HG02759 (cell line): ENCODE measurements around the gene LRRC1.

ENCODE experiments used
- ATAC-seq: cut with Tn5 transposase; IDR thresholded peaks from one replicate; pipeline ENCODE4 v1.9.1; 2021; ENCODE audit warnings: mild to moderate bottlenecking, moderate library complexity; ENCODE audit not compliant: unreplicated experiment

Gene LRRC1

DNA sequence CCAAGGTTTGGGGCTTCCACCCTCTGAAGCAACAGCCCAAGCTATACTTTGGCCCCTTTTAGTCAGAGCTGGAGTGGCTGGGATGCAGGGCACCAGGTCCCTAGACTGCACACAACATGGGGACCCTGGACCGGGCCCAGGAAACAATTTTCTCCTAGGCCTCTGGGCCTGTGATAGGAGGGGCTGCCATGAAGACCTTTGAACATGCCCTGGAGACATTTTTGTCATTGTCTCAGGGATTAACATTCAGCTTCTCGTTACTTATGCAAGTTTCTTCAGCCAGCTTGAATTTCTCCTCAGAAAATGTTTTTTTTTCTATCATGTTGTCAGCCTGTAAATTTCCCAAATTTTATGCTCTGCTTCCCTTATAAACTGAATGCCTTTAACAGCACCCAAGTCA lies 82.3 kb downstream of the LRRC1 start:
- ATAC-seq, result no peak

DNA sequence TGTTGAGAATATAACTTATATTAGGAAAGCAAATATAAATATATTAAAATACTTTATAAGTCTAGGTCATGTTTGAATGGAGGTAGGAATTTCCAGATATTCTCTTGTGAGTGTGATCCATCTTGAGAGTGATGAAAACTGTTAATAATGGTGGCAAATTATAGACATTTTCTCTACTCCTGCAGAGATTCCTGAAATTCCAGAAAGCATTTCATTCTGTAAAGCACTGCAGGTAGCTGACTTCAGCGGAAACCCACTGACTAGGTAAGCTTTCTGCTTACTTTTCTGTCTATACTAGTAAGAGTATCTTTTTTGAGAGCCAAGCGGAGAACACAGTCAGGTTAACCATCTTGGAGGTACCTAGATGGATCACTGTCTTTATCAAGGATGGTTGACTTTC lies 84.0 kb downstream of the LRRC1 start:
- no peak for ATAC-seq

DNA sequence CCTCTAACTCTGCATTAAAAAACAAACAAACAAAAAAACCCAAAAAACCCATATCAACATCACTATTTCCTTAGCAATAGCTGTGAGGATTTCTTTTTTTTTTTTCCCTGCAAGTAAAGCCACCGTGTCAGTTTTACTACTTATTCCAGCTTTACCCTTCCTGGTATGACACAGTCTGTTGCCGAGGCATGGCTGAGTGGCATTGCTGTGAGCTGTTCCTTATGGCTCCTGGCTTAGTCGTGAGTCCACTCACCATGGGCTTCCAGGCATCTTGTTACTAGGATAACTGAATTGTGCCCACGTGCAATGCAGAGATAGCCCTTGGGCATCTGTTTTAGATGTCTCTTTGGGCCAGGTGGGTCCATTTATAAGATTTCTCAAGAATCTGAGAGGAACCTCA lies 84.8 kb downstream of the LRRC1 start:
- ATAC-seq, result no peak

DNA sequence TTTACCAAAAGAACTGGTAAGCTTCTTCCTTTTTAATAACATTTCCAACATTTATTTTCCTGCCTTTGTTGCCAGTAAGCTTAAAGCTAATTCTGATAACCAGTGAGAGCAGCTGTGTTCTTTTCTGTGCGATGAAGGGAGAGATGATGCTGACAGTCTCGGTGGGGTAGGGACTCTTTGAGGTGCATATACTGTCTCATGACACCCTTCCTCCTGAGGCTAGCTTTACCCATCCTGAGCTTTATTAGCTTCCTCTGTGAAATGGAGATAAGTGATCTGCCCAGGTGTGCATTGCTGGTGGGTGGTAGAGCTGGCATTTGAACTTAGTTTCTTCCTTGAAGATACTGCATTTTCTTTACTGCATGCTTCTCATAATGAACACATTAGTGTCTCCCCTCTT lies 92.5 kb downstream of the LRRC1 start:
- ATAC-seq, result no peak

DNA sequence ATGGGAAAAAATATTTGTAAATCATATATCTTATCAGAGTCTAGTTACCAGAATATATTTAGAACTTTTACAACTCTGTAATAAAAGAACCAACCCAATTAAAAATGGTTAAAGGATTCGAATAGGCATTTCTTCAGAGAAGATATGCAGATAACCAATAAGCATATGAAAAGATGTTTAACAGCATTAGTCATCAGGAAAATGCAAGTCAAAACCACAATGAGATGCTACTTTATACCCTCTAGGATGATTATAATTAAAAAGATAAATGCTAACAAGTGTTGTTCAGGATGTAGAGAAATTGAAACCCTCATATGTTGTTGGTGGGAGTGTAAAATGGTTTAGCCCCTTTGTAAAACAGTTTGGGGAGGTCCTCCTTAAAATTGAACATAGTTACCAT lies 94.1 kb downstream of the LRRC1 start:
- ATAC-seq, result no peak

DNA sequence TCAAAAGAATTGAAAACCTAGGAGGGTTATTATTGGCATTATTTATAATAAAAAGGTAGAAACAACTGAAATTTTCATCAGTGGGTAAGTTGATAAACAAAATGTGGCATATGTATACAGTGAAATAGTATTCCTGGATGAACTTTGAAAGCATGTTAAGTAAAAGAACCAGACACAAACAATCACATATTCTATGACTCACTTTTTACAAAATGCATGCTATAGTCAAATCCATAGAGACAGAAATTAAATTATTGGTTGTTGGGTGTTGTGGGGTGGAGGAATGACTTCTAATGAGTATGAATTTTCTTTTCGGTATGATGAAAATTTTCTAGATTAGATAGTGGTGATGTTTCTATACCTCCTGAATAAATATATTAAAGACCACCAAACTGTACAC lies 94.6 kb downstream of the LRRC1 start:
- no peak for ATAC-seq

DNA sequence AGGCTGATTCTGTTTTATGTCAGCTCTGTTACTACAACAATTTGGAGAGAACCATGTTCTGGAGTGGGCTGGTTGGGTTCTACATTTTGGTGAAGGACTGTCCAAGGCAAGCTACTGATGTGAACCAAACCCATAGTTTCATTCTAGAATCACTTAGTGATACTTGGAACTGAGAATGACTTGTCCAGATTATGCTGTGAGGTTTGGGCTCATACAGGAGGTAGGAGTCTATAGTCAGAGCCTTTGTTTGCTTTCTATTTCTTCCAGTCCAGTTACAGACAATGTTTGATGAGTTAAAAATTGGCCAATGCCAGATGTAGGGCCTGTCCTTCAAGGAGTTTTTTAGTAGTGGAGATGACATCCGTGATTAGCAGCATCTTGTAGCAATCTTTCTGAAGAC lies 97.9 kb downstream of the LRRC1 start:
- ATAC-seq, result peak; percentile 70

DNA sequence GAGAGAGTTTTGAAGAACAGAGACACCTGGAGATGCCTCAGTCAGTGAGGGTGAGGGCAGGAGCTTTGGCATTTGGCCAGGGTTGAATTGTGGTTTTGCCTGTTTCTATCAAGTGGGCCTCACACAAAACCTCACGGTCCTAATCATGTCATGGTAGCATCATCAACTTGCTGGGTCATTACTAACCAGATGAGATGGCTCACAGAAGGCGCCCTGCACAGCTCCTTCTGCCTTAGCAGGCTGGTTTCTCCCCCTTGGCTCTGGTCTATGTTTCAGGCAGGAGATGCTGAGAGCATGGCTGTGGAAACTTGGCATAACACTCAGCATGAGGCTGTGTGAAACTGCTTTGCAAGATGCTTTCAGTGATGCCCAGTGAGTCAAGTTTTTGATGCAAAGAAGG lies 99.3 kb downstream of the LRRC1 start:
- peak; percentile 86 for ATAC-seq

DNA sequence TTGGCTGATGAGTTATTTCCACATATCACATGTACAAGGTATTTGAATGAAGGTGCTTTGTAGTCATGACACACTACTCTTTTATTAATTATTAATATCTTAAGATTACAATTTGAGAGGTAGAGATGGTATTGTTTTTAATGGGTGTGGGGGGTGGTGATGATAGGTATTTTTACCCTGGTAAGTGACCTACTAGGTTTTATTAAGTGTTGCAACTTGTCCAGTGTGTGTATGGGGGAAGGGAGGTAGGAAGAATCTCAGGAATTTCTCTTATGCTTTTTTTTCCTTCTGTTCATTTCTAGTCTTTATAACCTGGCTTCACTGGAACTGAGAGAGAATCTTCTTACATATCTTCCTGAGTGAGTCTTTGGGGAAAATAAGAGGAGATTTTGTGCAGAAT lies 101.4 kb downstream of the LRRC1 start:
- ATAC-seq, result no peak

DNA sequence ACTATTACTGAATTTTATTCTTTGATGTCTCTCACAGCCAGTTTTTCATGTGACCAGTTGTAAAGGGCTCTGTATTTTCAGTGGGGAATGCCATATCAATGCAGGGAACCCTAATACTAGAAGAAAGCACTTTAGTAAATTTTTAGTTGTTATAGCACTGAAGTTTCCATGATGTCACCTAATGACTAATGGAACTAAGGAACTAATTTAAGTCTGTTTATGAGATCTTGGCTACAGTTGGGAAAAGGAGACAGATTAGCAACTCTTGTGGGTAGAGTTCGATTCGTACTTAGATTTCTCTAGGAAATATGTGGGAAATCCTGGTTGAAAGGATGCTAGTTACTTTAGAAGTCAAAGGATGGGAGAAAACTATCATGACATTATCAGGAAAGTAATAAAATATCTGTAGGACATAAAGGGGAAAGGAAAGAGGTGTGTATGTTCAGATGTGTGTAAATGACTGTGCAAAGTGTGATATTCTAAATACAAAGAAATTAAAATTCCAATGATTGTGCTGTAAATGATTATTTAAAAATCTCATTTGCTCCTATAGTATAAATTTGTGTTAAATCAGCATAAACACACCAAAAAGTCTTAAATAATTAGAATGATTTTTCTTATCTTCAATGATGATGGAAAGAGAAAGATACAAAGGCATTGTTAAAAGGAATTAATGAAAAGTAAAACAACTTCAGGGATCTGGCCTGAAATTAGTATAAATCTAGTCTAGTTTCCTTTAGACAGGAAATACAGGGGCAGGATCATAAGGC lies 103.4 kb downstream of the LRRC1 start:
- ATAC-seq, result no peak

DNA sequence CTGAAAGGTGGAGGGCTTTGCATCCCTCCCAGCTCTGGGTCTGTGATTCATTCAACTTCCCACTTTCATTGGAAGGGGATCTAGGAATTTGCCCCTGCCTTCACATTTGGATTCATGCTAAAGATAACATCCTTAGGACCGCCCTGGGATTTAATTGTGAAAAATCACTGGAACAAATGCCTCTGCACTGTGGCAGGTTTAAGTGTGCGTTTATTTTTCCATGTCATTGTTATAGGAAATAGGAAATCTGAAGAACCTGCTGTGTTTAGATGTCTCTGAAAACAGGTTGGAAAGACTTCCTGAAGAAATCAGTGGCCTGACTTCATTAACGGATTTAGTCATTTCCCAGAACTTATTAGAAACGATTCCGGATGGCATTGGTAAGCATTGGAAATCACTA lies 104.7 kb downstream of the LRRC1 start:
- no peak for ATAC-seq

DNA sequence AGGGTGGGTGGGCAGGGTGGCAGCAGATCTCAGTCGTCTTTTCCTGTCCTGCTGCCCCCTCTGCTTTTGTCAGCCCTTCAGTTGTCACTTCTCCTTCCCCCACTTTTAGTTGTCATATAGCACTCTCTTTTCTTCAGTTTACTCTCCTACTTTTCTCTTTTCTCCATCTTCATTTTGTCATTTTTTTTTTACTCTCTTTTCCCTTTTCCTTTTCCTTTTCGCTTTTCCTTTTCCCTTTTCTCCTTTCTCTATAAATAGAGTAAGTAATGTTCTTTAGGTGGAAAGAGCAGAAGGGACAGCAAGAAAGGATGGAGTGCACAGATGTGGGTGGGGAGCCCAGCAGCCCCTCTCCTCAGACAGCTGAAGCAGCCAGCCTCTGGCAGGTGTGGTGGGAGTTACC lies 108.6 kb downstream of the LRRC1 start:
- ATAC-seq, result no peak

DNA sequence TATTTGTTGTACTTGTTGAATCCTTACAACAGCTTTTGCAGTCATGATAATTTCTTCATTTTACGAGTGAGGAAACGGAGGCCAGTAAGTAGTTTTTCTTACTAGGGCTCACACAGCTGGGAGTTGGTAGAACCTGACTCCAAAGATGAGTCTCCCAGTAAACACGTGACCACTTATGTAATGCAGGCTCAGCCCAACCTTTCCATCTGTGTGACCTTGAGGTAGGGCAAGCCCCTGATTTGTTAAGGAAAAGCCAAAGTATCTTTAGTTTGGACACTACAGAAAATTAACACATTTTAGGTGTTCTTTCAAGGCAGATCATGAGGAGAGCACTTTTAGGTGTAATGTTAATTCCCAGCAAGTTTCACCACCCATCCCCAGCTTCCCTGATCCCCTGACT lies 111.3 kb downstream of the LRRC1 start:
- ATAC-seq, result no peak

DNA sequence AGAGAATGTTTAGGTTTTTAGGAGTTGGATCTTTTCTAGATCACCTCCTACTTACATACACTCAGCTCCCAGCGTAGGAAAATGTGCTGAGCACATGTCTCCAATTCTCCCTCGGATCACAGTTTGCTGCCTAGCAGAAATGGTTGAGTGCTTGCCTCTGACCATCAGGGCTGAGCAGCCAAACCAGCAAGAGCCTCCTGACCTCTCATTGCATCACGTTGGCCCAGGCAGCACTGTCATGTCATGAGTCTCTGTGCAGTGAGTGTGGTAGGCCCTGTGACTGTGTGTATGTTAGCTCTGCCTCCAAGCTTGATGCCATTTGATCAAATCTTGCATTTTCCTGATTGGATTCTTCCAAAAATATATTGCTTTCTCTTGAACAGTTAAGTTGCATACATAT lies 112.0 kb downstream of the LRRC1 start:
- no peak for ATAC-seq

DNA sequence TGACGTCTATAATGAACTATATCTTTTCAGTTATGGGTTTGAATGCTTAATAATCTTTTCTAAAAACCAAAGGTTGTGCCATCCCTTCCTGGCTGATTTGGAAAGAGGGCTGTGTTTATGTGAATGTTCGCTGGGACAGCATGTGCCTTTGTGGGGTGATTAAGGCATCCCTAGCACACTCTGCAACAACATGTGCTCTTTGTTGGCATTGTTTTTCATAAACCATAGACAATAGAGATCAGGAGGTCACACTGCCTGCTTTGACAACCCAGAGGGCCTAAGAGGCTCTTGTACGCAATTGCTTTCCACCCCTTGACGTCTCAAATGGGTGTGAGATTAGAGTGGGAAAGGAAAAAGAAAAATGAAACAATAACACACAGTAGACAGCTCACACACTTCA lies 116.0 kb downstream of the LRRC1 start:
- no peak for ATAC-seq

DNA sequence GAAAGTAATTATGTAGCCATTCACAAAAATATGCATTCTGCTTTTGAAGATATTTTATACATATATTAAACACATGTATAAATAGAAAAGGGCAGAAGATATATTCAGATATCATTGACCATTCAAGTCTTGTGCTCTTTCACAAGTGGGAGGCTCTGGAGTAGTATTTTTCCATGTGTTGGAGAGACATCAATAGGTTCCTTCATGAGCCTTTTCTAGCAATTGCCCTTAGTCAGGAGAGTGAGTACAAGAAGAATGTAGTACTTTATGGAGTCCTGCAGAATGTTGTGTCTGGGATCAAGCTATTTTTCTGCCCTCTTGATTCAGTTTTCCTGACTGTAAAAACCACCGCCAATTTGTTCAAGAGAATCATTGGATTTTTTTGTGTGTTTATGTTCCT lies 117.9 kb downstream of the LRRC1 start:
- ATAC-seq, result no peak

DNA sequence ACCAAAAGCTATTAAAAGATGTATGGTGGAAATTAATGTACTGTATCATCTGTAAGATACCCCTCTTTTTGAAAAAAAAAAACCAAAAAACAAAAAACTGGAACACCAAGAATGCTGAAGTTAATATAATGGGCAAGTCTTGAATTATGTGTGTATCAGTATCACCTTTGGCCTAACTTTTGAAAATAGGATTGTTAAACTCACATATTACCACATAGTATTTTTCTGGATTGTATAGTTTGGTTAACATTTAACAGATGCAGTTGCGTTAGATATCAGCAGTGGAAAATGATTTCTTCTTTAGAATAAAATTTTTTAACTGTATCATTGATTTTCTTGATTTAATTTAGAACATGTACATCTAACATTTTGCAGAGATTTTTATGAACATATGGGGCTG lies 118.5 kb downstream of the LRRC1 start:
- ATAC-seq, result no peak

DNA sequence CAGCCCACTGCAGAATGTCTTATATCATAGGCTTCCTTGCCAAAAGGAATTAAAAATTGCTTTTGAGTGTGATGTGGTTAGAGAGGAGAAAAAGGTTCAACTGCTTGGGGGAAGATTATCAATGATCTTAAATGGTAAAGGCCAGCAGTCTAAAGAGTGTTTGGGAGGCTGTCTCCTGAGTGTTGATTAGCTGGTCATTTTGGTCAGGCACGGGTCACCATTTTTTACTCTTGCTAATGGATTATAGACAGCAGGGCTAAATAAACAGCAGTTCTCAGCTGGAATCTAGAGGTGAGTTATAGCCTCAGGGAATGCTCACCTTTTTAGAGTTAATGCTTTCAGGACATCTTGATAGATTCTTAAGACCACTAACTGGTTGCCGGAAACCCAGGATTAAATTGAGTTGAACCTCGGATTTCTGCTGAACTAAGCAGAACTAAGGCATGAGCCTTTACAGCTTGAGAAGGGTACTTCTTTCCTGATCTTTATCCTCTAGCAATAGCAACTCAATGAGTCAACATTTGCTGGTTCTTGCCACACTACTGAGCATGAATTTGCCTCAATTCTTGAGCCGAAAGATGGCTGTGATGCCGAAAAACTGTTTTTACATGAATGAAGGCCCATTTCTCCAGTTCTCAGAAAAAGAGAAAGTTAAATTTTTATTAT lies 120.4 kb downstream of the LRRC1 start:
- no peak for ATAC-seq

DNA sequence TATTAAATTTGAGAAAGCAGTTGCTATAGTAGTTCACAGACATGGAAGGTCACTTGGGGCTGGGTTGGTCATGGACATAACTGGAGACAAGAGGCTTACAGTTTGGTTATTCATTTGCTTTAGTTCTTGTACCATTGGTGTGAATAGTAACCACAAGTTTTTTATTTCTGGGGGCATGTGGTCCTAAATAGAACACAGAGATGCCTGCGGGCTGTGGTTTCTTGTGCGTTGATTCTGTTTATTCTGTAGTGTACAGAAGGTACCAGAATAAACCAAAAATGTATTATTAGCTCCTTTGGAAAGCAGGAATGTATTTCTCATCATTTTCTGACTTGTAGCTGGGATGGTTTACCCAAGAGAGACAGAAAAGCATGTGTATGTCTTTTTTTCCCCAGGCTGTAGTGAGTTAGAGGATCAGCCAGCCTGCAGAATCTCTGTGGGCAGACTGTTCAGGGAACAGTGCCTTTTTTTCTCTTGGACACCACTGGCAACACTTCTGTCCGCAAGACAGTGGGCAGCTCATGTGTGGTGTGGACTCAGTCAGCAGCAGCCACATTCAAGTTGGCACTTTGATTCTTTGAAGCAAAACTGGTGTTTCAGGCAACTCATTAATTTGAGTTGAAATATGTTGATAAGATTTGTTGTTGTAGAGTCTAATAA lies 122.1 kb downstream of the LRRC1 start:
- ATAC-seq, result peak; percentile 69

DNA sequence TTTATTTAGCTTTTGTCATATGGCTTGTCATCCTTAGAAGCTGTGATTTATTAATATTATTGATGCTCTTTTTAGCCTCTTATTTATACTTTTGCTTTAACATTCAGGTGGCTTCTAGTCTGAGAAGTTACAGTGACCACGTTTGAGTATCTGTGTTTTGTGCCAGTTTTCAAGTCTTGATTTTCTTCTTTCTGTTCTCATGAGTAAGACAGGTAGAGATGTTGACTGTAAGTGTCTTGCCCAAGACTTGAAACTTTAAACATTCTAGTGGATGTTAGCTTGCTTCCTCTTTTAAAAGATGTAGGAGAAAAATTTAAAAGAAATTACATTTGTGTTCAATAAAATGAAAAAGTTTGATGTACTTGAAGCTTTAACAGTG lies 122.6 kb downstream of the LRRC1 start:
- ATAC-seq, result no peak

DNA sequence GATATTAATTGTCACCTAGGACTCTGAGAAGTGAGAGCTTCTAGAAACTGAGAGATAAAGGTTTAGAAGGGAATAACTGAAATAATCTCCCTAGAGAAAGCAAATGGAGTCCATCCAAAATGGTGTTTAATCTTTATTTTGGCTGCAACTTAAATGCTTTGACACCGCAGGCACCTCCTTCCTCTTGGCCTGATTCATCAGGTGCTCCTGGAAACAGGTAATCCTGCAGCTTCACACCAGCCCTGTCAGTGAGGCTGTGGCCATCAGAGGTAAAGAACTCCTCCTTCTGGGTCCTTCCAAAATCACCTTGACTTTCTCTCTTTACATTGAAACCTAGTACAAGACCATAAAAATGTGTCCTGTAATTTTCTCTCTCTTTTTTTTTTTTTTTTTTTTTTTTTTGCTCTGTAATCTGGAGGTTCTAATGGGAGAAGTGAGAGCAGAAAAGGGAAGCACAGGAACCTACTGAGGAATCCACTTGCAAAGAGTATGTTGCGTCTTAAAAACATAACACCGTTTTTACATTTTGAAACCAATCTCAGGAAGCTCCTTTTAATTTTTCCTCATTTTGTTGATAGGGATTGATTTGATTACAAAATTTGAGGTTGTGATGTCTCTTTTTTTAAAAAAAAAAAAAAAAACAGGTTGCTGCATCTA lies 124.2 kb downstream of the LRRC1 start:
- no peak for ATAC-seq

DNA sequence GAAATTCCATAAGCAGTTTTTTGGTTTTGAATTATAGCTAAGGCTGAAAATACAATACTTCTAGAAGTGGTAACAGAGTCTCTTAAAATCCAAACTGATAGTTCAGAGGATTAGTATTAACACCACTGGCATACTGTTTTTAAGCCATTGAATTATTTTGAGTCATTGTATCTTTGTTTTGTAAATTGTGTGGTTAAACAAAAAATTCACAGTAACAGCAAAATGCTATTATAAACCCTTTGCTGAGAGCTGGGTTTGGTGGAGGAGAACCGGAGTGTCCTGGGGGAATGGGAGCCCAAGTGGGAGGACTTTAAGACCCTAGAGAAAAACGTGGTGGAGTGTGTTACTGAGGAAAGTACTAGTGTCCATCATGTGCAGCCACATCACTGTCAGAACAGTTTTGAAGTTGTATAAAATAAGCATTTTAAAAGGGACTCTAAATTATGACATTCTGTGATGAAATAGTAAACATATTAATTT lies 125.1 kb downstream of the LRRC1 start:
- no peak for ATAC-seq
